Neuron (in vitro differentiated cells): ENCODE data around the gene PARD3B.

Experiments
- H2AFZ ChIP-seq: one replicate; pipeline ENCODE4 v1.6.1; 2013; ENCODE audit warnings: low read depth, mild to moderate bottlenecking, inconsistent platforms, low read length, moderate library complexity
- H3K27me3 ChIP-seq: one replicate; pipeline ENCODE4 v1.6.1; 2013; ENCODE audit warnings: low read length; ENCODE audit not compliant: insufficient read depth
- H3K36me3 ChIP-seq: one replicate; pipeline ENCODE4 v1.6.1; 2013; ENCODE audit warnings: low read length; ENCODE audit not compliant: insufficient read depth
- H3K4me1 ChIP-seq: one replicate; pipeline ENCODE4 v1.6.1; 2013; ENCODE audit warnings: low read length; ENCODE audit not compliant: insufficient read depth
- H3K4me3 ChIP-seq: 2 replicates; pipeline ENCODE4 v1.5.1; 2013; ENCODE audit warnings: mild to moderate bottlenecking, low read length, moderate library complexity
- H3K9me3 ChIP-seq: one replicate; pipeline ENCODE4 v1.6.1; 2013; ENCODE audit warnings: low read length

The PARD3B gene

DNA sequence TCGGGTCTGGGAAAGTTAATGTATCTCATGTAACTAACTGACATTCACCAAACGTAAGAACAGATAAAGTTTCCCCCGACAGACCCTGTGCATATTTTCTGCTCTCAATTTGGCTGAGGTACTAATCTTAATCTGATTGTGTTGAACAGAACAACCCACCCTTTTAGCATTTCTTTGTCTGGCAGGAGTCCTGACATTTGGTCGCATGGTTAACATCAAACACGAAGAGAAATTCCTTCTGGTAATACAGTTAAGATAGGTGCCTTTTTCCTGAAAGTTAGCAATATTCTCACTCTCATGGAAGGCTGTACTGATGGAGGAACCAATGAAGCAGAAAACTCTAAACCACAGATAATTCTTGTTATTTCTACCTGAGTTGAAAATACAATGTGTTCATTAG is 520.8 kb downstream of the PARD3B start:
- H2AFZ ChIP-seq, result no peak overlapping the region
- H3K27me3 ChIP-seq, result no peaks in the 10 kb centered on the region

DNA sequence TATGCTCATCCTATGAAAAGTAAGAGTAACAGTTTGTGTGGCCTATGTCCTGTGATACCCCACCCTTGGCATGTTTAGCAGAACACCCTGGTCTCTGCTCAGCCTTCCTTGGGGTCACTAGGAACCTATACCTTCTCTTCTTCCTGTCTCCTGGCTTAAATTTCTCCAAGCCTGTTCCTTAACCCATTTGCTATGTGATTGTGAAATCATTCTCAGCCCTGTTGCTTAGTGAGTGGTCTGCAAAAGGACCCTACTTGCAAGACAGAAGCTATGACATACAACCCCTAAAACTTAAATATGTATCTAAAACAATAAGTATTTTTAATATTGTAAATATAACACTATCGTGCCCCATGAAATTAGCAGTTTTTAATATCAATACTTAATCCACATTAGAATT is 524.7 kb downstream of the PARD3B start:
- H3K27me3 ChIP-seq, result no peaks in the 10 kb centered on the region

More for the DNA sequence above, 520.8 kb downstream of the PARD3B start:
- Histone ChIP-seq H3K4me3 (no peak overlapping the region), H3K4me1 (peaks cover 5% of the 10 kb centered on the region), H3K9me3 (no peaks in the 10 kb centered on the region), H3K36me3 (no peaks in the 10 kb centered on the region)

GRCh38 chr2:205070889-205071288 is 525.6 kb downstream of the PARD3B start:
- Histone ChIP-seq H3K36me3 (no peaks in the 10 kb centered on the region), H3K4me3 (no peak overlapping the region), H3K27me3 (no peaks in the 10 kb centered on the region), H3K9me3 (no peaks in the 10 kb centered on the region), H2AFZ (no peak overlapping the region), H3K4me1 (no peaks in the 10 kb centered on the region)

More for the DNA sequence above, 524.7 kb downstream of the PARD3B start:
- Histone ChIP-seq H2AFZ (no peak overlapping the region), H3K4me3 (no peak overlapping the region), H3K4me1 (no peaks in the 10 kb centered on the region), H3K36me3 (no peaks in the 10 kb centered on the region), H3K9me3 (no peaks in the 10 kb centered on the region)

- Histone ChIP-seq H3K4me1 (no peaks in the 10 kb centered on the region), H3K9me3 (no peaks in the 10 kb centered on the region), H2AFZ (no peak overlapping the region), H3K36me3 (no peaks in the 10 kb centered on the region), H3K27me3 (no peaks in the 10 kb centered on the region), H3K4me3 (no peak overlapping the region)
These were observed 528.3 kb downstream of the PARD3B start for GRCh38 chr2:205073433-205074020.

DNA sequence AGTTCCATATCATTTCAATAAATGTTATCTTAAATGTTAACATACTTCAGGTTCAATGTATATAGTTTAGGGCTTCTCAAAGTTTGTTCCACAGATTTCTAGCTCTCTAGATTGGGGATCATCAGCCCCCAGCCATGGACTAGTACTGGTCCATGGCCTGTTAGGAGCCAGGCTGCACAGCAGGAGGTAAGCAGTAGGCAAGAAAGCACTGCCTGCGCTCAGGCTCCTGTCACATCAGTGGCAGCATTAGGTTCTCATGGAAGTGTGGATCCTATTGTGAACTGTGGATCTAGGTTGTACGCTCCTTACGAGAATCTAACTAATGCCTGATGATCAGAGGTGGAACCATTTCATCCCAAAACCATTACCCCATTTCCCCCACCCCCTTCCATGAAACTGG is 531.1 kb downstream of the PARD3B start:
- Histone ChIP-seq H3K4me3 (no peak overlapping the region), H3K9me3 (no peaks in the 10 kb centered on the region), H2AFZ (no peak overlapping the region), H3K4me1 (no peaks in the 10 kb centered on the region), H3K27me3 (no peaks in the 10 kb centered on the region), H3K36me3 (no peaks in the 10 kb centered on the region)

DNA sequence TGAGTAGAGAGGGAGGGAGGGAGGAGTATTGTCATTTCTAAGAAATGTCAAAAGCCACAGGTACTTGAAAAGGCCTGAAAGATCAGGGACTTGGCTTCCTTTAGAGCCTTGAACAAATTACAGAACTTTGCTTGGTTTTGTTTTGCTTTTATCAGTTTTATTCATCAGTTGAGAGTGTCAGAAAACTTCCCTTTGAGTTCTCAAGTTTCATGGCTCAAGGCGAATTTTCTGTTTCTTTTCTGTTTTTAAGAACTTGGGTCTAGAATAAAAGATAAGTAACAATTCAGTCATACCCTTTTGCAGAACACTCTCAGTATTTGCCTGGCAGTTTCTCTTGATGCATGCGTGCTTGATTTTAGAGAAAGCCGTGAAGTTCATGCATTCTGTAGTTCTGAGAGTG is 531.9 kb downstream of the PARD3B start:
- Histone ChIP-seq H3K27me3 (no peaks in the 10 kb centered on the region), H3K4me1 (no peaks in the 10 kb centered on the region), H3K4me3 (no peak overlapping the region), H3K36me3 (no peaks in the 10 kb centered on the region), H3K9me3 (no peaks in the 10 kb centered on the region), H2AFZ (no peak overlapping the region)

DNA sequence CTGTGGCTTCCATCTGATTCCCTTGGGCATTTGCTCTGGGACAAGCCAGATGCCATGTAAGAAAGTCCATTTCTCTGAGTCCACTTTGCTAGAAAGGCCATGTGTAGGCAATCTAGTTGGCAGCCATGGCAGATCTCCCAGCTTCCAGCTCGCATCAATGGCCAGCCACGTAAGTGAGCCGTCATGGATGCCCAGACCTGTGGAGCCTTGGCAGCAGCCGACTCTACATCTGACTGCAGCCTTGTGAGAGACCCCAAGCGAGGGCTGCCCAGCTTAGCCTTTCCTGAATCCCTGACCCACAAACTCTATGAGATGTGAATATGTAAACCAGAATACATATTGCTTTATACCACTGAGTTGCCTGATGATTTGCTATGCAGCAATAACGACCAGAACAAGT is 533.5 kb downstream of the PARD3B start:
- H3K36me3 ChIP-seq, result no peaks in the 10 kb centered on the region
- no peaks in the 10 kb centered on the region for H3K4me1 ChIP-seq
- H3K4me3 ChIP-seq, result no peak overlapping the region
- no peaks in the 10 kb centered on the region for H3K27me3 ChIP-seq
- no peak overlapping the region for H2AFZ ChIP-seq
- no peaks in the 10 kb centered on the region for H3K9me3 ChIP-seq

DNA sequence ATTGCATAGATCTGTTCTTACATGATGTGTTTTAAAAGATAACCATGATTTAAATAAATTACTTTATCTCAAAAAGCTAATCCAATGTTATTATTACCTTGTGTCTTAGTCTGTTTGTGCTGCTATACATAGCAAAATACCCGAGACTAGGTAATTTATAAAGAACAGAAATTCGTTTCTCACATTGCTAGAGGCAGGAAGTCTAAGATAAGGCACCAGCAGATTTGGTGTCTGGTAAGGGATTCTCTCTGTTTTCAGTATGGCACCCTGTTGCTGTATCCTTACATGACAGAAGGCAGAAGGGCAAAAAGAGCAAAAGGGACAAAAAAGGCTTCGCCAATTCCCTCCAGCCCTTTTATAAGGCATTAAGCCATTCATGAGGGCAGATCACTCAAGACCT is 533.9 kb downstream of the PARD3B start:
- H3K4me3 ChIP-seq, result no peak overlapping the region
- no peaks in the 10 kb centered on the region for H3K4me1 ChIP-seq
- H3K36me3 ChIP-seq, result no peaks in the 10 kb centered on the region
- no peaks in the 10 kb centered on the region for H3K9me3 ChIP-seq
- no peaks in the 10 kb centered on the region for H3K27me3 ChIP-seq
- no peak overlapping the region for H2AFZ ChIP-seq

DNA sequence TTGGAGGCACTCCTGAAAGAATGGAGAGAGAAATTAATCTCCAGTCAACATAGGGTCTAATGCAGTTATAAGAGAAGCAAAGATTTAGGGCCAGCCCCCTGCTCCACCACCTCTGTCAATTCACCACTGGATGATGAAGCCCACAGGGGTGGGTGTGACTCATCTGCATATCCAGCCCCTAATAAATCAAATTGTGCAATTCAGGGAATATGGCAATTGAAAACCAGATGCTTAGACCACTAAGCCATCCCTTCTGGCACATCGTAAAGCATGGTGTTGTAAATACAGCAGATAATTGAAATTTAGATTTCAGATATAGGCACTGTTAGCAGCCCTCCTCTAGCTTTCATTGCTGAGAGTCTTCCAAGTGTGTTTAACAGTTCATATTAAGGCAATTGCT is 541.4 kb downstream of the PARD3B start:
- no peaks in the 10 kb centered on the region for H3K27me3 ChIP-seq

GRCh38 chr2:205087862-205088261 is 542.6 kb downstream of the PARD3B start:
- H3K4me1 ChIP-seq, result peaks cover 4% of the 10 kb centered on the region
- no peaks in the 10 kb centered on the region for H3K27me3 ChIP-seq
- H3K36me3 ChIP-seq, result no peaks in the 10 kb centered on the region
- H3K9me3 ChIP-seq, result no peaks in the 10 kb centered on the region
- H3K4me3 ChIP-seq, result no peak overlapping the region
- no peak overlapping the region for H2AFZ ChIP-seq

More for the DNA sequence above, 541.4 kb downstream of the PARD3B start:
- Histone ChIP-seq H3K9me3 (no peaks in the 10 kb centered on the region), H2AFZ (no peak overlapping the region), H3K4me1 (peaks cover 4% of the 10 kb centered on the region), H3K36me3 (no peaks in the 10 kb centered on the region), H3K4me3 (no peak overlapping the region)

- H3K4me1 ChIP-seq, result peaks cover 4% of the 10 kb centered on the region
- no peaks in the 10 kb centered on the region for H3K9me3 ChIP-seq
- no peak overlapping the region for H2AFZ ChIP-seq
- no peaks in the 10 kb centered on the region for H3K27me3 ChIP-seq
- no peak overlapping the region for H3K4me3 ChIP-seq
- no peaks in the 10 kb centered on the region for H3K36me3 ChIP-seq
These were observed 544.7 kb downstream of the PARD3B start for GRCh38 chr2:205089958-205090357.

DNA sequence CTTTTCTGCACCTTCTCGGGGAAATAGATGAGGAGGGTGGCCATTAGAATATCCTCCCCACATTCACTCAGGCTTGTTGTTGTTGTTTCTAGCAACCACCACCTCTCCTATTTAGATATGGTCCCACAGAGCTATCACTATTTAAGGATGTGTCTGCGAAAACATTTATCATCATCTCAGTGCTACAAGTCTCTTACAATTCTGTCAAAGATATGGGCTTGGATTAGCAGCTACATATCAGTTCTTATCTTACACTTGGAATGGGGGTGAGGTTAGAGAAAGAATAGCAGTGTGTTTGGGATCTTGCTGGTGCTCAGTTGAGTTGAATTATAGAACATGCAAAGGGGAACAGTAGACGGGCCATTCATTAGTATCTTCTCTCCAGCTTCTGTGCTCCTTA is 546.1 kb downstream of the PARD3B start:
- H3K4me1 ChIP-seq, result no peaks in the 10 kb centered on the region
- H2AFZ ChIP-seq, result no peak overlapping the region
- no peak overlapping the region for H3K4me3 ChIP-seq
- no peaks in the 10 kb centered on the region for H3K9me3 ChIP-seq
- H3K27me3 ChIP-seq, result no peaks in the 10 kb centered on the region
- no peaks in the 10 kb centered on the region for H3K36me3 ChIP-seq

GRCh38 chr2:205094031-205094430 is 548.8 kb downstream of the PARD3B start:
- Histone ChIP-seq H3K36me3 (no peaks in the 10 kb centered on the region), H3K4me3 (no peak overlapping the region), H3K4me1 (no peaks in the 10 kb centered on the region)

GRCh38 chr2:205103699-205104098 is 558.4 kb downstream of the PARD3B start:
- H3K4me1 ChIP-seq, result no peaks in the 10 kb centered on the region
- H3K36me3 ChIP-seq, result no peaks in the 10 kb centered on the region
- no peaks in the 10 kb centered on the region for H3K9me3 ChIP-seq
- H2AFZ ChIP-seq, result no peak overlapping the region
- no peaks in the 10 kb centered on the region for H3K27me3 ChIP-seq
- H3K4me3 ChIP-seq, result no peak overlapping the region

More at GRCh38 chr2:205094031-205094430, 548.8 kb downstream of the PARD3B start:
- Histone ChIP-seq H3K9me3 (no peaks in the 10 kb centered on the region), H3K27me3 (no peaks in the 10 kb centered on the region), H2AFZ (no peak overlapping the region)
